Activated T-helper 1 cell treated with Interleukin-2 at 50 U/mL for 16 hours (primary cell): ENCODE results near the gene CMPK2.
"Not testable (repeated sequence)": the region's sequence is repeated elsewhere in the genome, so short reads cannot be mapped to it uniquely, and the experiment has no call there.

Experiments used
- DNase-seq: peaks from one replicate; pipeline ENCODE4 v3.0.0-alpha.2; 2020; ENCODE audit warnings: low read depth

The CMPK2 gene

GRCh38 chr2:6880200-6880733 is 14.6 kb upstream of the CMPK2 start:
- DNase-seq, result no peak

GRCh38 chr2:6879011-6879410 is 13.3 kb upstream of the CMPK2 start:
- no peak for DNase-seq

DNA sequence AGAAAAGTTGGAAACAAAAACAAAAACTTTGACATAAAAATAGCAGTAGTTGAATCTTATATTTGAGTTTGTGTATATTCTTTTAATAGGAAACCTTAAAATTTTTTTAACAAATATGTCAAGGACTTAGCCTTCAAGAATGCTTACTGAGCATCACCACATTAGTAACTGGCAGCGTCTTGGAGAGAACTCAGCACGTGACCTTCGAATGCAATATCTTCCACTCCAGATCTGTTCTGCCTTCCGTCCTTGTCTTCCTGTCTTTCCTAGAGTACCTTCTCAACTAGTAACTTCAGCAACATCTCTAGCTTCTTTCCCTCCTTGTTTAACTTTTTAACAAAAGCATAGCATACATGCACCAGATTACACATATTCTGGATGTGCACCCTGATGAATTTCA is 12.8 kb upstream of the CMPK2 start:
- no peak for DNase-seq

GRCh38 chr2:6877402-6878304 is 11.9 kb upstream of the CMPK2 start, which contains the start of gene RSAD2:
Gene RSAD2, plus strand, starts transcription at chr2:6877777. Its CDS starts 24 bp downstream, at chr2:6877801.
- DNase-seq, result no peak

- no peak for DNase-seq
These were observed 10.6 kb upstream of the CMPK2 start for GRCh38 chr2:6876309-6876708.

GRCh38 chr2:6874032-6874431 is 8.3 kb upstream of the CMPK2 start:
- no peak for DNase-seq

DNA sequence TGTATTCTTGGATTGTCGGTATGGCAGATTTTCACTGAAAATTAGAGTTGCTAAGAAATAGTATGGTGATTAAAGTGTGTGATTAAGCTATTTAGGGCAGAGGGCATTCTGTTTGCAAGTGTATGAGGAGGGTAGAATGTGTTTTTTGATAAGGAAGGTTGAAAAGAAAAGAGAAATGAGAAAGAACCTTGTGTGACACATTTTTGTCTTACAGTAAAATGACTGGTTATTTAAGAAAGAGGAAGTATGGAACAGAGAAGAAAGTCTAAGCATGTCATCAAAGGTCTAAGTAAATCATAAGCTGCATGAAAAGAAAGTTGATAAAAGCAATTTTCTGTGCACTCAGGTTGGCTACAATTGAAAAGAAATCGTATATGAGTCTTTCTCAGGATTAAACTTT is 6.7 kb upstream of the CMPK2 start:
- DNase-seq, result no peak

DNA sequence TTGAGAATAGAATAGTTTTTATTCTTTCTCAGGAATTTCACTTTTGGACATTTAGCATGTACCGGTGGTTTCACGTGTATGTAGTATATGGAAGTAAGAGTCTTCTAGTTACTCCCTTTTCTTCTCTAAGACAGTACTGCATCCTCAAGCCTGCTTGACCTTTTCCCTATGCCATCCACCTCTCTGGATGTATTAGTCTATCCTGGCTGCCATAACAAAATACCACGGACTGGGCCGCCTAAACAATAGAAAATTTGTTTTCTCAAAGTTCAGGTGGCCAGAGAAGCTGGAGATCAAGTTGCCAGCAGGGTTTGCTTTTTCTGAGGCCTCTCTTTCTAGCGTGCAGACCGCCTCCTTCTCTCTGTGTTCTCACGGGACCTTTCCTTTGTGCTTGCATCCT is 1.3 kb upstream of the CMPK2 start:
- no peak for DNase-seq

DNA sequence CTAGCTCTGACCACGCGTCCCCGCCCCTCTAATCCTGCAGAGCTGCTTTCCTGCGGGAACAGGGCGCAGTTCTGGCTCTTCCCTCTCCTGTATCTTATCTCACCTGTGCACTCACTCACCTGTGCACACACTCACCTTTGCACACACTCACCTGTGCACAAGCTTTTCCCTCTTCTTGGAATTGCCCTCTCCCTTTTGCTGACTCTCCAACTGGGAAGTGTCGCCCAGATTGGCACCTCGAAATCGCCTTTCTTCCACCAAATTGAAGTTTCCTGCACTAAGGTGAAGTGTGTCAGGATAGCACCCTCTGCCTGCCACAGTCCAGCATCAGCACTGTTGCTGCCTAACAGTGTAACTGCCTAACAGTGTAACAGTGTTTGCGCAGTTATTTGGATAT is 566 bp upstream of the CMPK2 start:
- no peak for DNase-seq

DNA sequence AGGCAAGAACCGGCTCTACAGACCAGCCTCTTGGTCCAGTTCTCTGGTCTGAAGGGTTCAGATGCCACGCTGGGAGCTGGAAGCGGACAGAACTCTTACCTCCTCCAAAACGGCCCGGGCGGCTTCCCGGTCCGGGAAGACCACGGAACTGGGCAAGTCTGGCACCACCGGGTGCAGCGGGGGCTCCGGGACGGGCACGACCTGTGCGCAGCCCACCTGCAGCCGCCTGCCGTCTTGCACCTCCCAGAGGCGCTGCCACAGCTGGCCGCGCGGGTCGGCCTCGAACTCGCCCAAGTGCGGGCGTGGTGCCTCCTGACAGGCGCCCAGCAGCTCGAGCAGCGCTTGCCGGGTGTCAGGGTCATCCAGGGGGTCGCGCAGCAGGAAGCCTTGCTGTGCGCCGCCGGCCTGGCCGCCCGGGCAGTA is 773 bp downstream of the CMPK2 start:
- no peak for DNase-seq

- DNase-seq, result no peak
These were observed 1.4 kb downstream of the CMPK2 start for GRCh38 chr2:6864231-6864754.

GRCh38 chr2:6863792-6864191 is 1.9 kb downstream of the CMPK2 start:
- no peak for DNase-seq

- DNase-seq, result no peak
These were observed 5.4 kb downstream of the CMPK2 start for GRCh38 chr2:6860296-6860695.

DNA sequence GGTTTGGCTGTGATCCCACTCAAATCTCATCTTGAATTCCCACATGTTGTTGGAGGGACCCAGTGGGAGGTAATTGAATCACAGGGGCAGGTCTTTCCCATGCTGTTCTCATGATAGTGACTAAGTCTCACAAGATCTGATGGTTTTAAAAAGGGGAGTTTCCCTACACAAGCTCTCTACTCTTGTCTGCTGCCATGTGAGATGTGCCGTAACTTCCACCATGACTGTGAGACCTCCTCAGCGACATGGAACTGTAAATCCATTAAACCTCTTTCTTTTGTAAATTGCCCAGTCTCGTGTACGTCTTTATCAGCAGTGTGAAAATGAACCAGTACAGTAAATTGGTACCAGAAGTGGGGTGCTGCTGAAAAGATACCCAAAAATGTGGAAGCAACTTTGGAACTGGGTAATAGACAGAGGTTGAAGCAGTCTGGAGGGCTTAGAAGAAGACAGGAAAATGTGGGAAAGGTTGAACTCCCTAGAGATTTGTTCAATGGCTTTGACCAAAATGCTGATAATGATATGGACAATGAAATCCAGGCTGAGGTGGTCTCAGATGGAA is 7.2 kb downstream of the CMPK2 start:
- DNase-seq, result not testable (repeated sequence)

DNA sequence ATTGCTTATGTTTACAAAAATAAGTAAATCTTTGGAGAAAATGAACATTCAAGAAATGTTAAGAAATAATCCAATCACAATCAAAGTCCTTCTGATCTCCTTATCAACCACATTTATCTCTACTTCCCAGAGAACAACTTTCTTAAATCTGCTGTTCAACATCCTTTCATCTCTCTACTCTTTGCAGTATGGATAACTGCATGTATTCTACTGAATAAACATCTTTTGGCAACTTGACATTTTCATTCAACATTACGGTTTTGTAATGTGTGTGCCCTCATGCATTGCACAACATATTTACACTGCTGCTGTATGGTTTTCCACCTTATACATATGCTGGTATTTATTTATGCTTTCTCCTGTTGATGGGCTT is 9.2 kb downstream of the CMPK2 start:
- DNase-seq, result no peak

- DNase-seq, result no peak
These were observed 9.7 kb downstream of the CMPK2 start for GRCh38 chr2:6855860-6856547.

- no peak for DNase-seq
These were observed 11.3 kb downstream of the CMPK2 start for GRCh38 chr2:6854416-6854815.

- DNase-seq, result no peak
These were observed 13.5 kb downstream of the CMPK2 start for GRCh38 chr2:6852195-6852594.

- no peak for DNase-seq
These were observed 18.6 kb downstream of the CMPK2 start for GRCh38 chr2:6846967-6847681.

GRCh38 chr2:6846540-6846939 is 19.2 kb downstream of the CMPK2 start:
- DNase-seq, result no peak

GRCh38 chr2:6845903-6846302 is 19.8 kb downstream of the CMPK2 start:
- no peak for DNase-seq

DNA sequence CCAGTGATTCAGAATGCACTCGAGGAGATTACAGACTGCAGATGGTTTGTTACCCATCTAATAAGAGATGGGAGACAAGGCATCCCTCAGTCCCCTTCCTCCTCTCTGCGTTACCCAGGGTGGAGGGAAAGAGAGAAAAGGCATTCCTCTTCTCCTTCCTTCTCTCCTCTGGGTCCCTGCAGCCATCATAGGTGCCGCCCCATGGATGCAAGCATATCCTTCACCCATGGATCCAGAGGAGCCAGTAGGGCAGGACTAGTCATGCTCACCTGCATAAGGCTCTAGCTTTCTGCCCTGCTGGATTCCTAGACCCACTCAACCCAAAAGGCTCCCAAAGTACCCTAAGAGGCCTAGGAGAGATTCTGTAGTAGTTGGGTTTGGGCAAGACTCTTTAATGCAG is 20.4 kb downstream of the CMPK2 start:
- no peak for DNase-seq
